ENCODE data around the gene RIPK3.
A peak's percentile ranks its signal among the peaks of the same experiment; 100 is the strongest.
"Not testable (repeated sequence)": the region's sequence is repeated elsewhere in the genome, so short reads cannot be mapped to it uniquely, and the experiment has no call there.

The RIPK3 gene

DNA sequence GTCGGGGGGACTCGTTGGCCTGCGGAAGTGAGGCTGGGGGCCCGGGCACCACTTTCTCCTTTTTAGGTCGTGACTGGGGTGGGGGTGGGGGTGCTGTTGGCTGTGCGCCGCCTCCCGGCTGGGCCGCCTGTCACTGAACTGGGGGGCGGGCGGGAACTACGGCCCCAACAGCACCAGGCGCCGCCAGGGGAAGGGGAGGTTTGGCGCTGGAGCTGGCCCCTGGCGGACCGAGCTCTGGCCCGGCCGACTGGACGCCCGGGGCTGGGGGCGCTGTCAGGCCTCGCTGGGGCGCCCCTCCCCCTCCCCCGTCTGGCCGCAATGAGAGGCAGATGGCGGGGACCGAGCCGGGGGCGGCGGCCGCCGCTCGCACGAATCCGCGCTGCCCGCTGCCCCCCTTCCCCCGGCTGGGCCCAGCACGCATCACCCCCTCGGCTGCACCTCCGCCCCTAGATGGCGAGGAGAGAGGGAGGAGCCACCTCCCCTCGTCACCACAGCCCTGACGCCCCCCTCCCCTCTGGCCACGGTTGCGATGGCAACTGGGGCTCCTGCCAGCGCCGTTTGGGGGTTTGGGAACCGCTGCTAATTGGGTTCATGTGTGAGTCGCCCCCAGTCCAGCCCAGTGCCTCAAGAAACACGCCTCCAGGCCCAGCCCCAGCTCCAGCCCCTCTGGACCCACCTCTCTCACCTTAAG, 28.9 kb upstream of the RIPK3 start:
- DNase-seq, result peak; percentile 16

DNA sequence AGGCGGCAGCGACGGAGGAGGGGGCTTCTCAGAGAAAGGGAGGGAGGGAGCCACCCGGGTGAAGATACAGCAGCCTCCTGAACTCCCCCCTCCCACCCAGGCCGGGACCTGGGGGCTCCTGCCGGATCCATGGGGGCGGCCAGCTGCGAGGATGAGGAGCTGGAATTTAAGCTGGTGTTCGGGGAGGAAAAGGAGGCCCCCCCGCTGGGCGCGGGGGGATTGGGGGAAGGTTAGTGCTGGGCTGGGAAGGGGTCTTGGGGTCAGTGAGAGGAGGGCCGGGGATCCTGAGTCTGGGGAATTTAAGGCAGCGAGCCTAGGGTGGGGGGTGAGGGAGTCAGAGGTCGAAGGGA, 28.4 kb upstream of the RIPK3 start:
- DNase-seq, result no peak

DNA sequence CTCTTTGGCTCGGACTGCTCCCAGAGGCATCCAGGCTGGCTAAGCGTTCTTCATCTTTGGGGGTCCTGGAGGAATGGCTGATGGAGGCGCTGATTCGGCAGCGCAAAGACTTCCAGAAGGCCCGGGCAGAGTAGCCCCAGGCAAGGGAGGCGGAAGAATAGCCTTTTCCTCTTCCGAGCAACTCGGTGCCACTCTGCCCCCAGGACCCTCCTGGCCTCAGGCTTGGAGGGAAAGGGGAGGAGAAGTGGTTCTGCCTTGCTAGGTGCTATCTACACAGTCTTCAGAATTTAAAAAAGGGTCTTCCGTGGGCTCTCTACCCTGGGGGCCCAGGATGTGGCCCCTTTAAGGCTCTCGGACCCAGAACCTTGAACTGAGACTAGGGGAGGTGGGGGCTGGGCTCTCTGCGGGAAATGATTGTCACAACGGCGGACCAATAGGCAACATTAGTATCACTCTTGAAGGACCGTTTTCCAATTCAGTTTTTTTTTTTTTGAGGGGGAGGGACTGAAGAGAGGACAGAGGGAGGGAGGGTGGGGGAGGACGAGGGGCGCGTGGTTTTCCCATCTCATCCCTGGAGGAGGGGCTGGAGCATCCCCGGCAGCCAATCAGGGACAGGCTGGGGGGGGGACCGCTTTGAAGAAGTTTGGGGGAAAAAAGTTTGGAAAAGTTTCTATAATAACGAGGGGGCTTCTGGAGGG, 27.9 kb upstream of the RIPK3 start, which contains the start of gene NFATC4:
Gene NFATC4, plus strand, starts transcription at position 671 of the 698 bp plus-strand sequence. CDS start 157 bp downstream, outside the sequence.
- DNase-seq, result peak; percentile 38

DNA sequence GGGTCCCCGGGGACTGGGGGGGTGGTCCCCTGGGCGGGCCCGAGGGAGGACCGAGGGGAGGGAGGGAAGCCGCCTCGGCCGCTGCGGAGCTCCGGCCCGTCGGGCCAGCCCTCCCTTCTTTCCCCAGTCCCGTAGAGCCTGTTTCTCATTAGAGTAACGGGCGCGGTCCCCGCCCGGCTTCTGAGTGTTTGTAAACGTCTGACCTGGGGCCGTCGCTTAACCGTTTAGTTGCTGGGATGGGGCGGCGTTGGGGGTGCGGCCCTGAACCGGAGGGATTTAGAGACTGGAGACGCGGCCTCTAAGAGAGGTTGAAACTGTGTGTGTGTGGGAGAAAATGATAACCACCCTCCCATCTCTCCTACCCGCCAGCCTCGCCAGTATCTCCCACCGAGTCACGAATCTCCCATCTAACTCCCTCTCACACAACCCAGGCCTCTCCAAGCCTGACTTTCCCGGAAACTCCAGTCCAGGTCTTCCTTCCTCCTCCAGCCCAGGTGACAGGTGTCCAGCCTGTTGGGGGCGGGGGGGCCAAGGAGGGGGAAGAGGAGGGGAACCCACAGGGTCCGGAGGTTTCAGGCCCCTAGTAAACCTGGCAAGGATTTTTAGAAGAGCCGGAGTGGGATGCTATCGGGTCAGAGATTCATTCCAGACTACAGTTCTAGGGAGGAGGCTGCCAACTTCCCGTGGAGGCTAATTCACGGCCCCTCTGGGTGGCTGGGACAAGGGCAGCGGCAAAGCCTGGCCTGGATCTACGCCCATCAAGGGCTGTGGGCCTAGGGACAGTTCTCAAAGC, 27.1 kb upstream of the RIPK3 start:
- DNase-seq, result peak; percentile 50

DNA sequence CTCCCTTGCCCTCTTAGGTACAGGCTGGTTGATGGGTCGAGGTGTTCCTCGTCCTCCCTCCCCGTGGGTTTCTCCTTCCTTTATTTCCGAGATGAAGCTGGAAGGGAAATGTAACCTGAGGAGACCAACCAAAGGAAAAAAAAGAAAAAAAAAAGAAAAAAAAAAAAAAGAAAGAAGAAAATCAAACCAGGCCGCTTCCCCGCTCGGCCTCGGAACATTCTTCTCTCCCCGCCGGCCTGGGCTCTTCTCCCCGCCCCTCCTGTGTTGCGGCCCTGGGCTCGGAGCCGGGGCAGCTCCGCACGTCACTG, 26.6 kb upstream of the RIPK3 start:
- DNase-seq, result no peak

DNA sequence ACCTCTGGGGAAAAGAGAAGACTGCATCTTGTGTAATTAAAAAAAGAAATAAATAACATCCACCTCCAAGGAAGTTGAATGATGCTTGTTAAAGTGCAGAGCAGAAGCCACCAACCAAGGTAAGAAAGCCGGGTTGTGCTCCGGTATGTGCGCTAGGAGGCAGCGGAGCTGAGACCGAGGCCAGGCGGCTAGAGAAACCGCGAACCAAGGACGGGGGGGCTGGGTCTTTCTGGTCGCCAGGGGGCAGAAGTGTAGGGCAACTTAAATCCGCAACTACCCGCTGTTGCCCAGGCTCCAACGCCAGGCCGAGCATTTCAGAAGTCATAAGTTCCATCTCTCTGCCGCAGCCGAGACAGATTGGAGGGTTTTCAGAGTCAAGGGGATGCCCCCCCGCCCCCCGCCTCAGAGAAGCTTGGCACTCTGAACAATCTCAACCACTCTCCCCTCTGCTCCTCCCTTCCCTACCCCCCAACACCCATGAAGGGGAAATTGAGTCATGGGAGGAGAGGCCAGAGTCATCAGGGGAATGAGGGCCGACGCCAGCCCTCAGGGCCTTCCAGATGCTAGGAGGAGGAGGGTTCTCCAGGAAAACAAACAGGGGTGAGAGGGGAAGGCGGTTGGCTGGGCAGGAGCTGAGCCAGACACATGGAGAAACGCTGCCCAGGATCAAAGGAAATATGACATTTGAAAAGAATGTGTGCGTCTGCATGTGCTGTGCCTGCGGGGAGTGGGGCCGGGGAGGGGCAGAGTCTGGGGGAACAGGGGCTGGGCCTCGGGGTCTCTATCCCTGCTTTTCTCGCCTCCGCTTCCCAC, 26.0 kb upstream of the RIPK3 start:
- peak; percentile 85 for DNase-seq

DNA sequence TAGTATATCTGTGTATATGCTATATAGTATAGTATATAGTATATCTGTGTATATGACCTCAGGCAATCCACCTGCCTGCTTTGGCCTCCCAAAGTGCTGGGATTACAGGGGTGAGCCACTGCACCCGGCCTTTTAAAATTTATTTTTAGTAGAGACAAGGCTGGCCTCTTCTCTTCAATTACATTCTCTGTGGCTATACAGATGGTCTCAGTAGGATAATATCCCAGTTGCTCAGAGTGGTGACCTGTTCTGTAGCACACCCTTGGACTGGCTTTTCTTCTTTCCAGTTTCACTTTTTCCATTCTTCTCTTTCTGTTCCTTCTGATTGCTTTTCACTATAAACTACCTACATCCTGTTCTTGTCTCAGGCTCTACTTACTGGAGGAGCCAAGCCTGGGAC, 25.1 kb upstream of the RIPK3 start:
- DNase-seq, result no peak

DNA sequence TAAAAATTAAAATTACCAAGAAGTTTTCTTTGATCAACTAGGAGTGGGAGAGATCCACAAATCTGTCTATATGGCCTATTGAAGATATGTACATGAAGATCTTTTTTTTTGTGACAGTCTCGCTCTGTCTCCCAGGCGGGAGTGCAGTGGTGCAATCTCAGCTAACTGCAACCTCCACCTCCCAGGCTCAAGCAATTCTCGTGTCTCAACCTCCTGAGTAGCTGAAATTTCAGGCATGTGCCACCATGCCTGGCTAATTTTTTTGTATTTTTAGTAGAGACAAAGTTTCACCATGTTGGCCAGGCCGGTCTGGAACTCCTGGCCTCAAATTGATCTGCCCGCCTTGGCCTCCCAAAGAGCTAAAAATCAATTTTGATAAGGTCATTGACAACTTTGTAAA, 23.6 kb upstream of the RIPK3 start:
- DNase-seq, result no peak

DNA sequence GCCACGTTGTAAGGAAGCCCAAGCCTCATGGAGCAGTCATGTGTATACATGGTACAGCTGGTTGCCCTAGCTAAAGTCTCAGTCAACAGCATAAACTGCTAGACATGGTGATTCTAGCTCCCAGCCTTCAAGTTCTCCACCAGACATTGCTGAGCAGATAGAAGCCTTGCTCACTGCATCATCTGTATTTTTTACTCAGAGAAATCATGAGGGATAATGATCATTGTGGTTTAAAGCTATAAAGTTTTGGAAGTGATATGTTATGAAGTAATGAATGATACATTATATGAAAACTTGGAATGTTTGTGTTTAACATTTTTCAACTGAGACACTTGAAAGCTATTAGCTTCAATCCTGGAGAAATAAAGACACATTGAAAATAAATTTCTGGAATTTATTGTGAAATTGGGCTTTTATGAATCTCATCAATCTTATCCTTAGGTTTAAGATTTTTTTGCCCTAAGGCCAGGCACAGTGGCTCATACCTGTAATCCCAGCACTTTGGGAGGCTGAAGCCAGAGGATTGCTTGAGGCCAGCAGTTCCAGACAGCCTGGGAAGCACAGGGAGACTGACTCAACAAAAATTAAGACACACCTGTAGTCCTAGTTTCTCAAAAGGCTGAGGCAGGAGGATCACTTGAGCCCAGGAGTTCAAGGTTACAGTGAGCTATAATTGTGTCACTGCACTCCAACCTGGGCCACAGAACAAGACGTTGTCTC, 22.6 kb upstream of the RIPK3 start:
- no peak for DNase-seq

DNA sequence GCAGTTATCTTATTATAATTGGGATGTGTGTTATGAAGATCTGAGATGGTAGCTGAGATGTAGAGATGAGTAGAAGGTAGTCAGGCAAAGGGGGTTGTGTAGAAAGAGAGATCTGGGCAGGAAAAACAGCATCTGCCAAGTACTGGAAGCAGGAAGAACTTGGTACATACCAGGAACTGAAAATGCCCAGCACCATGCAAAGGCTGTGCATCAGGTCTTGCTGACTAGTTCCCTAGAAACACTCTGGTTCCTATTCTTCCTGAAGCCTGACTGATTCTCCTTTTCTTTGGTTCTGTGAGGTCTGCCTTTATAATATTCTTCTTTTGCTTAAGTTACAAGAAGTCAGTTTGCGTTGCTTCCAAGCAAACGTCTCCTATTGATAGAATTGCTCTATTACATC, 21.5 kb upstream of the RIPK3 start:
- DNase-seq, result no peak

DNA sequence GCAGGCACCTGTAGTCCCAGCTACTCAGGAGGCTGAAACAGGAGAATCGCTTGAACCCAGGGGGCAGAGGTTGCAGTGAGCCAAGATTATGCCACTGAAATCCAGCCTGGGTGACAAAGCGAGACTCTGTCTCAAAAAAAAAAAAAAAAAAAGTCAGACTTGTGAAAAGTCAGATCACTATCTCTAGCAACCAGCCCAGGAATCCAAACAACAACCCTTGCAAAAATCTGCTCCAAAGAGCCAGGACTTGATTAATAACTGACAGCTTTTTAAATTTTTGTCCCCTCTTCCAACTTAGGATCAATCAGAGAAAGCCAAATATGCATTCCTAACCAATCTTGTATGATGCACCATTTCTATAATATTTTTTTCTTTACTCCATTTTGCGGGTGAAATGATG, 20.5 kb upstream of the RIPK3 start:
- no peak for DNase-seq

DNA sequence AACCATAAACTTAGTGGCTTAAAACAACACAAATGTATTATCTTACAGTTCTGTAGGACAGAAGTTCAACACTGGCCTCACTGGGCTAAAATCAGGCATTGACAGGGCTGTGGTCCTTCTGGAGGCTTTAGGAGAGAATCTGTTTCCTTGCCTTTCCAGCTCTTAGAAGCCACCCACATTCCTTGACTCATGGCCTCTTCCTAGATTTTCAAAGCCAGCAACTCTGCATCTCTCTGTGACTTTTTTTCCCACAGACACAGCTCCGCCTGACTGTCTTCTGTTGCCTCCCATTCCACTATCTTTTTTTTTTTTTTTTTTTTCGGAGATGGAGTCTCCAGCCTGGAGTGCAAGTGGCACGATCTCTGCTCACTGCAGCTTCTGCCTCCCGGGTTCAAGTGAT, 16.4 kb upstream of the RIPK3 start:
- no peak for DNase-seq

DNA sequence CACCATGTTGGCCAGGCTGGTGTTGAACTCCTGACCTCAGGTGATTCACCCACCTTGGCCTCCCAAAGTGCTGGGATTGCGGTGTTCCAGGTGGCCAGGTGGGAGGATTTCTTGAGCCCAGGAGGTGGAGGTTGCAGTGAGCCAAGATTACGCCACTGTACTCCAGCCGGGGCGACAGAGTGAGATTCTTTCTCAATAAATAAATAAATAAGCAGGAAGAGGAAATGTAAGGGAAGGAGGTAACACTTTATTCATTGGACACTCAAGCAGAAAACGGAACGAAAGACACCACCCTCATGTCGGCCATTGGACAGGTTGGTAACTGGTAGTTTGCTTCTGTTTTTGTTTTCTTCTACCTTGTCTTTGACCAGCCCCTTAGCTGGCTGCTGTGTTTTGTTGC, 15.2 kb upstream of the RIPK3 start:
- DNase-seq, result no peak

DNA sequence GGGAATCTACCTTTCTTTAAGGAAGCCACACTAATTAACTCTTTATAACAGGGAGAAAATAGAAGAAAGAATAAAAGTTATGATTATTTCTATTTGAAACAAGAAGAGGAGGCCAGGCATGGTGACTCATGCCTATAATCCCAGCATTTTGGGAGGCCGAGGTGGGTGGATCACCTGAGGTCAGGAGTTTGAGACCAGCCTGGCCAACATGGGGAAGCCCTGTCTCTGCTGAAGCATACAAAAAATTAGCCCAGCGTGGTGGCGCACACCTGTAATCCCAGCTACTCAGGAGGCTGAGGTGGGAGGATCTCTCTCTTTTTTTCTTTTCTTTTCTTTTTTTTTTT, 14.7 kb upstream of the RIPK3 start:
- not testable (repeated sequence) for DNase-seq

DNA sequence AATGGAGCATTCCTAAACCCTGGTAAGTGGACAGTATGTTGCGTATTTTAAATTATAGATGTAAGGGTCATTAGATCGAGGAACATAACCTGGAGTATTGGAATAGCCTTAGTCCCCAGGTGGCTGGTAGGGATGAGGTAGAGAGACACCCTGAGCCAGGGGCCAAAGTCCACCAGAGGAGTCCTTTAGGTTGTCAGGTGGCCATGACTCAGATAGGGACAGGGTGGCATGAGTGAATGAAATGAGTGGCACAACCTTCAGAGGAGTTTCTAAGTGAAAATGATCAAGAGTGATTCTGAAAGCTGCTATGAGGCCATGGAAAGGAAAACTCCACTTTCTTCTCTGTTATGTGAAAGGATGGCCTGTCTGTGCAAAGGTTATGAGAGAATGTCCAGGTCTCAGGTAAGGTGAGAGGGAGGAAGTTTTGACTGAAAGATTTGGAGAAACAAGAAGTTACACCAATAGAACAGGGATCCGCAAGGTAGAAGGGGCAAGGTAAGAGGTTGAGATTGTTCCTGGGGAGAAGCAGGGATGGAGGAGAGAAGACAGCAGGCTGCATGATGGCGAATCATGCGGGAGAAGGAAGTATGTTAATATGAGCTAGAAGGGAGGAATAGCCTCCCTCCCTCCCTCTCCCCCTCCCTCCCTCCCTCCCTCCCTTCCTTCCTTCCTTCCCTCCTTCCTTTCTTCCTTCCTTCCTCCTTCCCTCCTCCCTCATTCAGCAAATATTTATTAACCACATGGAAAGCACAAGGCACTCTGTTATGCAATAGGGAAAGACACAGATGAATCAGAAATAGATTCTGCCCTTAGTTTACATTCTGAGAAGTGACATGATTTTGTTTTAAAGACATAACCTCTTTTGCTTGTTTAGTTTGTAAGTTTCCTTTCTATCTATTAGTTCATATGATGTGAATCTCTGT, 14.0 kb upstream of the RIPK3 start:
- no peak for DNase-seq

DNA sequence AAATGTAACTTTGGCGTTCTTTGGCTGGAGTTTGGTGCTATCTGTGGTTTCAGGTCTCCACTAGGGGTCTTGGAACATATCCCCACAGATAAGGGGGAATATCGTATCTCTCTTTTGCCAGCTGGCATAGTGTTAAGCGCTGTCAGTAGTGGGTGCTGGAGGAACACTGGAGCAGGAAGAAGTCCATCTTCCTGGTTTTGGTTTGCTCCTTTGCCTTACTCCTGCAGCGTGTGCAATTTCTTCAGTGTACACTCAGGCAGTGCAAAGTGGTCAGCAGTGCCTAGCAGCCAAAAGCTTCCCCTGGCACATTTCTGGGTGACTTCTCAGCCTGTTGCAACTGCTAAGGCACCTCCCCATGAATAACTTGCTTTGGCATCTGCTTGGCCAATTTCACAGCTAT, 11.7 kb upstream of the RIPK3 start:
- no peak for DNase-seq

DNA sequence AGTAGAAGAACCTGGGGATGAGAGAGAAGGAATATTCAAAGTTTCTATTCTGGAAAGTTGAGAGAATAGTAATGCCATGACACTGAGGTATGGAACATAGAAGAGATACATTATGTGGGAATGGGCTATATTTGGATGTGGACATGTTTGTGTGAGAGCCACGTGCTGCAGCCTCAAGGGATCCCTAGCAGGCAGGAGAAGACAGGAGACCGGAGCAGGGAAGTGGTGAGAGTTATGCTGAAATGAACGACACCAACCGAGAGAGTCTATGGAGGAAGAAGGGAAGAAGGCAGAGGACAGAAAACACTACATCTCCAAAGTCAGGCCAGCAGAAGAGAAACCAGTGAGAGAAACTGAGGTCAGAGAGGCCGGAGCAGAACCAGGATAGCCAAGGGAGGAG, 10.0 kb upstream of the RIPK3 start:
- DNase-seq, result no peak

DNA sequence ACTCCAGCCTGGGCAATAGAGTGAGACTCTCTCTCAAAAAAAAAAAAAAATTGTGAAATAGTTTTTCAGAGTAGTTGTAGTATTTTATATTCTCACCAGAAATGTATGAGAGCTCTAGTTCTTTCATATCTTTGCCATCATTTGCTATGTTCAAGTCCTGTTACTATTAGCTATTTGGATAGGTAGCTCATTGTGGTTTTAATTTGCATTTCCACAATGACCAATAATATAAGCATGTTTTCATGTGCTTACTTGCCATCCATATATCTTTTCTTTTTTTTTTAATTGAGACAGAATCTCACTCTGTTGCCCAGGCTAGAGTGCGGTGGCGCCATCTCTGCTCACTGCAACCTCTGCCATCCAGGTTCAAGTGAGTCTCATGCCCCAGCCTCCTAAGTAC, 8.4 kb upstream of the RIPK3 start:
- no peak for DNase-seq

DNA sequence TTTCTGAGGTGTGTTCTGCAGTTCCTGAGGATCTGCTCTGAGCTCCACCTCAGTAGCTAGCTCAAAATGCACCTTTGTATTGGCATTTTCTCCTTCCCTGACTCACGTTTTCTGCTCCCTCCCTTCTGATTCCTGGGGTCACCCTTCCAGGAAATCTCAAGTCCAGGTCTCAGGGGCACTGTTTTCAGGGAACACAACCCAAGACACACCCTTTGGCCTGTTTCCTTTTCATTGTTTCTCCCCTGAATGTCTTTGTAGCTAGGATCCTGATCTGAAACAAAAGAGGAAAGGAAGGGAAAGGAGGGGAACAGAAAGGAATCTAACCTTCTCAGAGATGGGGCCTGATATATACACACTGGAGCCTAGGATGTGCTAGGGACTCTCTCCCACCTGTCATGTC, 7.3 kb upstream of the RIPK3 start:
- no peak for DNase-seq

DNA sequence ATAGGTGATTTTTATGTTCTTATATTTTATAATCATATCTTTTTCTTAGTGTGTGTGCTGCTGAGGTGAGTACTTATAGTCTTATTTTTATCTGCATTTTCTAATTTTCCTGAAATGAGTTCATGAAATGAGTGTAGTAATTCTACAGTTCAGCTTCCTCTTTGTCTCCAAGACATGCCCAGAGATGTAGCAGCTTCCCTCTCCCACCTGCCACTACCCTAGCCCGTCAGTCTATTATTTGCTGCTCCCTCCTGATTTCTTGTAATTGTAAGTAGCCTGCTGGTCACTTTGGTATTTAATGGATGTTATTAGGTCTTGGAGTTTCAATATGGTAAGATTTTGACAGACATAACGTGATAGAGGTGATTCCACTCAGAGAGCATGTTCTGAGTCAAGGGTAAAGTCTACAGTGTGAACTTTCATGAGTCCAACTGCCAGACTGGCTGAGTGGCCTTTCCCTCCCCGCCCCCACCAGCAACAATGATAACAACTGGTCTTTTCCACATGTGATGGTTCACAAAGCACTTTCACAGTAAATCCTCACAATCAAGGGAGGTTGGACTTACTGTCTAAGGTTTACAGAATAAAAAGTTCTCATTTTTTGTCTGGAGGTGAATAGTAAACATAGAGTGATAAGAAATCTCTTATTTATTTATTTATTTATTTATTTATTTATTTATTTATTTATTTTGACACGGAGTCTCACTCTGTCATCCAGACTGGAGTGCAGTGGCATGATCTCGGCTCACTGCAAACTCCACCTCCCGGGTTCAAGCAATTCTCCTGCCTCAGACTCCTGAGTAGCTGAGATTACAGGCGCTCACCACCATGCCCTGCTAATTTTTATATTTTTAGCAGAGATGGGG, 4.2 kb upstream of the RIPK3 start:
- DNase-seq, result no peak

DNA sequence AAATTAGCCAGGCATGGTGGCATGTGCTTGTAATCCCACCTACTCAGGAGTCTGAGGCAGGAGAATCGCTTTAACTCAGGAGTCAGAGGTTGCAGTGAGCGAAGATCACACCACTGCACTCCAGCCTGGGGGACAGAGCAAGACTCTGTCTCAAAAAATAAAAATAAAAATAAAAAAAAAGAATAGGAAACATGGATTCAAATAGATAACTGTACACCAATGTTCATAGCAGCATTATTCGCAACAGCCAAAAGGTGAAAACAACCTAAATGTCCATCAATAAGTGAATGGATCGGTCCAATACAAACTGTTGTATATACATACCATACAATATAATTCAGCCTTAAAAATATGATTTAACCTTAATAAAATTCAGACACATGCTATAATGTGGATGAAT, 3.1 kb upstream of the RIPK3 start:
- DNase-seq, result no peak
